K562 (cell line): Measurements from ENCODE around the gene RAD52. TPM values are rescaled to one million over a fixed set of nuclear protein-coding genes. Genes with fewer than 3 reads are reported as not detected.
A peak's percentile ranks its signal among the peaks of the same experiment; 100 is the strongest.

Source experiments
- ATF1 ChIP-seq, 2 experiments: fragments of 450-650 bp in 1 of 2; IDR thresholded peaks; 2 replicates each; pipeline ENCODE4 v1.6.1; 2016; ENCODE audit warnings: missing compliant biosample characterization in 1 of 2, missing genetic modification characterization in 1 of 2
- CREB3 ChIP-seq: fragments of 450-650 bp; conservative IDR thresholded peaks from 2 replicates; pipeline ENCODE4 v1.6.1; 2016; ENCODE audit warnings: missing genetic modification characterization, low read depth, mild to moderate bottlenecking, missing compliant biosample characterization, moderate library complexity
- CTBP1 ChIP-seq: fragments of 450-650 bp; IDR thresholded peaks from 2 replicates; pipeline ENCODE4 v1.6.1; 2016; ENCODE audit warnings: borderline replicate concordance
- DIDO1 ChIP-seq: fragments of 450-650 bp; IDR thresholded peaks from 2 replicates; pipeline ENCODE4 v1.6.1; 2016; ENCODE audit warnings: low read depth, missing biosample characterization, missing genetic modification characterization
- E2F5 ChIP-seq: sonication (generic); formaldehyde crosslinking; IDR thresholded peaks from 2 replicates; pipeline ENCODE4 v1.8.0; 2022; ENCODE audit warnings: mild to moderate bottlenecking, missing genetic modification reagents
- ESRRA ChIP-seq: fragments of 450-650 bp; IDR thresholded peaks from 2 replicates; pipeline ENCODE4 v1.6.1; 2014; ENCODE audit warnings: low read depth, mild to moderate bottlenecking, moderate library complexity, borderline replicate concordance
- ETV5 ChIP-seq: sonication (generic); formaldehyde crosslinking; IDR thresholded peaks from 2 replicates; pipeline ENCODE4 v1.4.0; 2020; ENCODE audit warnings: low read depth, mild to moderate bottlenecking, missing genetic modification reagents
- KHSRP ChIP-seq: fragments of 450-650 bp; IDR thresholded peaks from 2 replicates; pipeline ENCODE4 v1.6.1; 2017
- NONO ChIP-seq, 2 experiments: fragments of 200-400 bp in 1 of 2; fragments of 450-650 bp in 1 of 2; formaldehyde crosslinking in 1 of 2; IDR thresholded peaks; 2 replicates each; pipeline ENCODE4 v1.6.1; 2017; ENCODE audit warnings: low read depth in 2 of 2, mild to moderate bottlenecking in 2 of 2, moderate library complexity in 2 of 2, low read length in 1 of 2
- NR2F6 ChIP-seq: fragments of 450-650 bp; formaldehyde crosslinking; IDR thresholded peaks from 2 replicates; pipeline ENCODE4 v1.4.0; 2020; ENCODE audit warnings: mild to moderate bottlenecking
- OTX1 ChIP-seq: fragments of 450-650 bp; formaldehyde crosslinking; IDR thresholded peaks from 2 replicates; pipeline ENCODE4 v1.4.0; 2022; ENCODE audit warnings: mild to moderate bottlenecking
- SAP30 ChIP-seq: fragments of 200-600 bp; sonication (generic); IDR thresholded peaks from 2 replicates; pipeline ENCODE4 v1.6.1; 2012; ENCODE audit warnings: borderline replicate concordance, low read depth, mild to moderate bottlenecking, moderate library complexity, low read length, control low read depth, inconsistent platforms; ENCODE audit not compliant: insufficient read depth, poor library complexity, severe bottlenecking
- SETDB1 ChIP-seq: IDR thresholded peaks from one replicate; pipeline ENCODE4 v1.6.1; 2012; ENCODE audit warnings: low read length, control low read depth, inconsistent platforms
- SUPT5H ChIP-seq: fragments of 450-650 bp; IDR thresholded peaks from 2 replicates; pipeline ENCODE4 v1.6.1; 2016
- TAL1 ChIP-seq: fragments of 450-650 bp; IDR thresholded peaks from 2 replicates; pipeline ENCODE4 v1.6.1; 2016; ENCODE audit warnings: mild to moderate bottlenecking
- ZKSCAN1 ChIP-seq: fragments of 150-350 bp; IDR thresholded peaks from 2 replicates; pipeline ENCODE4 v1.6.1; 2016; ENCODE audit warnings: low read depth, low read length
- polyA plus RNA-seq, 8 experiments: library from polyadenylated mRNA; depleted of rRNA in 4 of 8; stranded (reverse) in 5 of 8; unstranded in 3 of 8; fragments of >200 nt; fragmentation: Nextera tagmentation in 2 of 8; fragmentation: Illumina TruSeq in 1 of 8; extraction: Ambion mirVana in 2 of 8; extraction: Trizol in 1 of 8; gene quantifications; 2 replicates each; pipeline versions ENCODE4 v1.2.1 to v1.2.3, GENCODE V29; 2011 to 2014; ENCODE audit warnings: inconsistent platforms in 1 of 8, missing spikeins in 1 of 8
- total RNA-seq, 7 experiments: library from RNA; depleted of rRNA in 6 of 7; stranded (reverse); fragments of >200 nt in 6 of 7; fragmentation: Illumina TruSeq in 2 of 7; extraction: Trizol in 2 of 7; gene quantifications; 2 replicates each; pipeline versions ENCODE4 v1.2.1 to v1.2.3, GENCODE V29; 2011 to 2021; ENCODE audit warnings: low replicate concordance in 1 of 7
- TF ChIP-seq, protein P1 (sequence below), 2 experiments: fragments of 450-650 bp; conservative IDR thresholded peaks; 2 replicates each; pipeline ENCODE4 v1.6.1; 2017; ENCODE audit warnings: mild to moderate bottlenecking in 2 of 2, moderate library complexity in 2 of 2
- TF ChIP-seq, protein P2 (sequence below): IDR thresholded peaks from 3 replicates; pipeline ENCODE4 v1.6.1; 2011; ENCODE audit warnings: borderline replicate concordance, mild to moderate bottlenecking; ENCODE audit not compliant: insufficient read length, insufficient read depth

The RAD52 gene
- total and polyA plus RNA-seq, 9 of the 15 experiments (the other 6 are each of a cell fraction or from before 2014, with no cell fraction given) = 1.3 to 15.9 (median 9.3) TPM

- no peak for TF ChIP-seq SETDB1
- no peak for TF ChIP-seq ZKSCAN1
- TF ChIP-seq, protein P1, sequence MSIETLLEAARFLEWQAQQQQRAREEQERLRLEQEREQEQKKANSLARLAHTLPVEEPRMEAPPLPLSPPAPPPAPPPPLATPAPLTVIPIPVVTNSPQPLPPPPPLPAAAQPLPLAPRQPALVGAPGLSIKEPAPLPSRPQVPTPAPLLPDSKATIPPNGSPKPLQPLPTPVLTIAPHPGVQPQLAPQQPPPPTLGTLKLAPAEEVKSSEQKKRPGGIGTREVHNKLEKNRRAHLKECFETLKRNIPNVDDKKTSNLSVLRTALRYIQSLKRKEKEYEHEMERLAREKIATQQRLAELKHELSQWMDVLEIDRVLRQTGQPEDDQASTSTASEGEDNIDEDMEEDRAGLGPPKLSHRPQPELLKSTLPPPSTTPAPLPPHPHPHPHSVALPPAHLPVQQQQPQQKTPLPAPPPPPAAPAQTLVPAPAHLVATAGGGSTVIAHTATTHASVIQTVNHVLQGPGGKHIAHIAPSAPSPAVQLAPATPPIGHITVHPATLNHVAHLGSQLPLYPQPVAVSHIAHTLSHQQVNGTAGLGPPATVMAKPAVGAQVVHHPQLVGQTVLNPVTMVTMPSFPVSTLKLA (conservative IDR thresholded peaks at IDR 0.05) = peak; percentile 64 to 78
- TF ChIP-seq KHSRP = no peak
- no peak for TF ChIP-seq ATF1 (CRISPR knock-in tag; IDR thresholded peaks at IDR 0.05)
- TF ChIP-seq ATF1 (tag; IDR thresholded peaks at IDR 0.05) = peak; percentile 87
- peak in 1 of 2 experiments; percentile 71; a peak in 1 of 4 replicates for TF ChIP-seq NONO (IDR thresholded peaks at IDR 0.05; ENCODE audit: low read depth in 2 of 2, low read length in 1 of 2)
- TF ChIP-seq SUPT5H = peak; percentile 87
- peak; percentile 44; the same call in 1 of the 2 replicates for TF ChIP-seq ESRRA
- TF ChIP-seq NR2F6 (CRISPR knock-in tag) = no peak
- TF ChIP-seq, protein P2, sequence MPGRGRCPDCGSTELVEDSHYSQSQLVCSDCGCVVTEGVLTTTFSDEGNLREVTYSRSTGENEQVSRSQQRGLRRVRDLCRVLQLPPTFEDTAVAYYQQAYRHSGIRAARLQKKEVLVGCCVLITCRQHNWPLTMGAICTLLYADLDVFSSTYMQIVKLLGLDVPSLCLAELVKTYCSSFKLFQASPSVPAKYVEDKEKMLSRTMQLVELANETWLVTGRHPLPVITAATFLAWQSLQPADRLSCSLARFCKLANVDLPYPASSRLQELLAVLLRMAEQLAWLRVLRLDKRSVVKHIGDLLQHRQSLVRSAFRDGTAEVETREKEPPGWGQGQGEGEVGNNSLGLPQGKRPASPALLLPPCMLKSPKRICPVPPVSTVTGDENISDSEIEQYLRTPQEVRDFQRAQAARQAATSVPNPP = no peak
- peak; percentile 58; the same call in 1 of the 2 replicates for TF ChIP-seq ETV5 (CRISPR knock-in tag)
- peak; percentile 63 for TF ChIP-seq SAP30
- no peak for TF ChIP-seq CREB3 (tag)
- 0 out of 2 replicates have a peak, but pooled peaks have one; percentile 20 for TF ChIP-seq OTX1 (CRISPR knock-in tag)
- TF ChIP-seq TAL1 = no peak
- no peak for TF ChIP-seq E2F5
- 0 out of 2 replicates have a peak, but pooled peaks have one; percentile 58 for TF ChIP-seq CTBP1
- no peak for TF ChIP-seq DIDO1 (tag)
Measured at GRCh38 chr12:990661-991349, 41.3 kb upstream of the RAD52 start, which contains the start of gene ERC1 (continued).
